ENCODE measurements around the gene TFR2.
"Not testable (repeated sequence)": the region's sequence is repeated elsewhere in the genome, so short reads cannot be mapped to it uniquely, and the experiment has no call there.

The TFR2 gene

DNA sequence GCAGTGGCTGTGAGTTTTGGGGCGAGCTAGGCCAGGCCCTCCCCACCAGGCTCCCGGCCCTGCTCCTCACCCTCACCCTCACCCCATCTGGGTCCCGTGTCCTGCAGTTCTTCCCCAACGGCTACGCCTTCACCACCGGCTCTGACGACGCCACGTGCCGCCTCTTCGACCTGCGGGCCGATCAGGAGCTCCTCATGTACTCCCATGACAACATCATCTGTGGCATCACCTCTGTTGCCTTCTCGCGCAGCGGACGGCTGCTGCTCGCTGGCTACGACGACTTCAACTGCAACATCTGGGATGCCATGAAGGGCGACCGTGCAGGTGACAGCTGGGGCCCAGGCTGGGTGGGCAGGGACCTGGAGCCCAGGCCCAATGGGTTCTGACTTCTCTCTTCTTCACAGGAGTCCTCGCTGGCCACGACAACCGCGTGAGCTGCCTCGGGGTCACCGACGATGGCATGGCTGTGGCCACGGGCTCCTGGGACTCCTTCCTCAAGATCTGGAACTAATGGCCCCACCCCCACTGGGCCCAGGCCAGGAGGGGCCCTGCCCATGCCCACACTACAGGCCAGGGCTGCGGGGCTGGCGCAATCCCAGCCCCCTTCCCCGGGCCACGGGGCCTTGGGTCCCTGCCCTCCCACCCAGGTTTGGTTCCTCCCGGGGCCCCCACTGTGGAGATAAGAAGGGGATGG, 37.1 kb upstream of the TFR2 start:
- DNase-seq, result no peak

DNA sequence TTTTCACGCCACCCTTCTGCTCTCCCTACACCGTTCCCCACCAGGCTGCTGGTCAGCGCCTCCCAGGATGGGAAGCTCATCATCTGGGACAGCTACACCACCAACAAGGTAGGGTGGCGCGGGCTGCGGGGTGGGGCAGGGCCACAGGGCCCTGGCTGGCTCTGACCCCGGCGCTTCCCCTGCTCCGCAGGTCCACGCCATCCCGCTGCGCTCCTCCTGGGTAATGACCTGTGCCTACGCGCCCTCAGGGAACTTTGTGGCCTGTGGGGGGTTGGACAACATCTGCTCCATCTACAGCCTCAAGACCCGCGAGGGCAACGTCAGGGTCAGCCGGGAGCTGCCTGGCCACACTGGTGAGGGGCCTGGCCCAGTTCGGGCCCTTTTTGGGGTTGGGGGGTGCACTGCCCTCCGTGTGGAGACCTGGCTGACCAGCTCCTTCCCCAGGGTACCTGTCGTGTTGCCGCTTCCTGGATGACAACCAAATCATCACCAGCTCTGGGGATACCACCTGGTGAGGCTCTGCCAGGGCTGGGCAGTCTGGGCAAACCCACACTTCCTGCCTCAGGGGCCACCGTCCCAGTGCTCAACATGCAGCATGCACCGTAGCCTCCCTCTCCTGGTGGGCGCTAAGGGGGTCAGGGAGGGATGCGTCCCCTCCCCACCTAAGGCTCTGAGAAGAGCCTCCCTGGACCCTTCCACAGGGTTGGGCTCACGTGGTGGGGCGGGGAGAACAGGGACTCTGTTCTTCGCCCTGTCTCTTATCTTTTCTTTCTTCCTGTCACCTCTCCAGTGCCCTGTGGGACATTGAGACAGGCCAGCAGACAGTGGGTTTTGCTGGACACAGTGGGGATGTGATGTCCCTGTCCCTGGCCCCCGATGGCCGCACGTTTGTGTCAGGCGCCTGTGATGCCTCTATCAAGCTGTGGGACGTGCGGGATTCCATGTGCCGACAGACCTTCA, 36.2 kb upstream of the TFR2 start:
- no peak for DNase-seq

DNA sequence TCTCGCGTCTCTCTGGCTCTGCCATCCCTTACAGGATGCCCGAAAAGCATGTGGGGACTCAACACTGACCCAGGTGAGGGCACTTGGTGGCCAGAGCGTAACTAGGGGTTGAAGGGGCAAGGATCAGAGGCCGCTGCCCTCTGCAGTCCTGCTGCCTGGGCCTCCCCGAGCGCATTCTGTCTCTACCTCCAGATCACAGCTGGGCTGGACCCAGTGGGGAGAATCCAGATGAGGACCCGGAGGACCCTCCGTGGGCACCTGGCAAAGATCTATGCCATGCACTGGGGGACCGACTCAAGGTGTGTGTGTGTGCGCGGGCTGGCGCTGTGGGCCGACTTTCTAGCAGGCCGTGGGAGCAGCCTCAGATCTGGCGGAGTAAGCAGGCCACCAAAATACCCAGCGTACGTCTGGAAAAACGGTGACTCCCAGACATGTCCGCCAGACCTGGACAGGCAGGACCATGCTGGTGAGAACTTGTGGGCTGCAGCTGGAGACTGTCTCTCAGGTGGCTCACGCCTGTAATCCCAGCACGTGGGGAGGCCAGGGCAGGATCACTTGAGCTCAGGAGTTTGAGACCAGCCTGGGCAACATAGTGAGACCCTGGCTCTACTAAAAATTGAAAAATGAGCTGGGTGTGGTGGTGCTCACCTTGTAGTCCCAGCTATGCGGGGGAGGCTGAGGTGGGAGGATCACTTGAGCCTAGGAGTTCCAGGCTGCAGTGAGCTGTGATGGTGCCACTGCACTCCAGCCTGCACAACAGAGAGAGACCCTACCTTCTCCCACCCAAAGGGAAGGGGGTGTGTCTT, 35.4 kb upstream of the TFR2 start:
- DNase-seq, result no peak

DNA sequence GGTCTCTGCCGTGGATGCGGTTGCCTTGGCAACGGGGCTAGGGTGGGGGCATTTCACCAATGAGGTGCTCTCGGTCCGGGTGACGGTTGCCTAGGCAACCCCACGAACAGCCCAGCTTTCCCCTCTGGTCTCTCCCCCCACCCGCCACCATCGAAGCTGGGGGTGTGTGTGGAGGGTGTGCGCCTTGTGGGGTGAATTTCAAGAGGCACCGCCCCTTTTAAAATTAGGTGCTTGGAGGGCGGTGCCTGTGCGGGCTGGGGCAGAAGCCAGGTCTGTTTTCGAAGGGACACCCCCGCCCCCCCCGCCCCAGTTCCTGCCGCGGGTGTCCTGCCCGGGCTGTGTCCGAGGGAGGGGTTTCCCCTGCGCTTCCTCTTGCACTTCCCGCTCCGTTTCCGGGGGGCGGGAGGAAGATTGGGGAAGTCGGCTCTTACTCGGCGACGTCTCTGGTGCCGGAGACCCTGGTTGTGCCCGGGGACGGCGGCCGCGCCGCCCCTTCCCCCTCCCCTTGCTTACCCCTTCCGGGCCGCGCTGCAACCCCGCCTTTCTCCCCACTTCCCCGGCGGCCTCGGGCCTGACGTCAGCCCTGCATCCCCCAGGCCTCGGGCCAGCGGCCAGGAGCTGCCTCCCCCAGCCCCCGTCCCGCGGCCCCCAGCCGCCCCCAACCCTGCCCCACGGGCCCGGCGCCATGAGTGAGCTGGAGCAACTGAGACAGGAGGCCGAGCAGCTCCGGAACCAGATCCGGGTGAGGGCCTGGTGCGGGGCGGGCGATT, 34.4 kb upstream of the TFR2 start:
- DNase-seq, result peak; percentile 78 to 79

DNA sequence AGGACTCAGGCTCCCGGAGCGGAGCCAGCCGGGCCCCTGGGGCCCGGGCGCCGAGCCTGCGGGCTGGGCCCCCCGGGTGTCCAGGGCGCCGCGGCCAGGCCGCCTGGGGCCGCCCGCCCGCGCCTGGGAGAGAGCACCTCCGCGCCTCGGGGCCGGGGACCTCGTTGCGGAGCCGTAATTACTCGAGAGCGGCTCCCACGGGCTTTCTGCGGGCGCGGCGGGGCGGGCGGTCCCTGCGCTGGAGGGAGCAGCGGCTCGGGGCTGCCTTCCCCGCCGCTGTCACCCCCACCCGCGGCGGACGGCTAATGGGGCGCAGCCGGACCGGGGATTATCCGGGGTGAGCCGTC, 33.7 kb upstream of the TFR2 start:
- DNase-seq, result no peak

DNA sequence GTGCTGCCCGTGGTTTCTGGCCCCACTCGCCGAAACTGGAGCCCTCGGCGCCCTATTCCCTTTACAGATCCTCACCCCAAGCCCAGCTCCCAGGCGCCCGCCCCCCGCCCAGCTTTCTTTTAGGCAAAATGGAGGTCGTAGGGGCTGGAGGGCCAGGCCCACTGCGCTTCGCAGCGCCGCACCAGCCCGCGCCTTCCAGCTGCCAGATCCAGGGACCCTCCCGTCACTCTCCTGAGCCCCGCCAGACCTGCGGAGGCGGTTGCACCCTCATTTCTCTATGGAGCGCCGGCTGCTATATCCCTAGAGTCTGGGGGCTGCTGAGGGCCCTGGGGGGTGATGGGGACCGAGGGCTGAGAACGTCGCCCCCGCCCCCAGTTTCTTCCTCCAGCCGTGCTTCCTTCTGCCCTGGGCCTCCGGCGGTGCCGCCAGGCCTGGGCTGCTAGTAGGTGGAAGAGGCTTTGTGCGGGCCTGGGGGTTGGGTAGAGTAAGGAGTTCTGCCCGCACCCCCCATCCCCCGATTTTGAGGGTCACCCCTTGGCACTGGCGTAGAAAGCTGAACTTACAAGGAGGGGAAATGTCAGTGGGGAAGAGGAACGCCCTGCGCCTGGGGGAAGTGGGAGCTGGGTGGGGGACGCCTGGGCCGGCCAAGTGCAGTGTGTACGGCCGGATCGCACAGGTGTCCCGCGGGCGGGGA, 33.2 kb upstream of the TFR2 start:
- DNase-seq, result peak; percentile 32 to 58

DNA sequence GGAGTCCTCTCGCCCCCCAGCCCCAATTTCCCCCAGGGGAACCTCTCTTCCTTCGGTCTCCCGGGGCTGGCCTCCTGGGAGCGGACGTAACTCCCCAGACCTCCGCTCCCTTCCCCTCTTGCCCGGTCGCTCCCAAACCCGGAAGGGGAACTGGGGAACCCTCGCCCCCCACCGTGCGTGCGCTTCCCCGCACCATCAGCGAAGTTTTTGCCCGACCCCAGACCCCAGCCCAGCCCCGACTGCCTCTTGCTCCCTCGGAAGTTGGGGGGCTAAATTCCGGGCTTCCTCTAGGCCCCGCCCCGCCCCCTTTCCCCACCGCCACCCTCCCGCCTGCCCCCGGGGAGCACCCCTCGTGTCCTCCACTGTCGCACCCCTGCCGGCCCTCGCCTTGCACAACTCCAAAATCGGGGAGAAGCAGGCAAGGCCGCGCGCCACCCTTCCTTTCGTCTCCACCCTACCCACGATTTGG, 32.6 kb upstream of the TFR2 start:
- peak; percentile 53 to 60 for DNase-seq

DNA sequence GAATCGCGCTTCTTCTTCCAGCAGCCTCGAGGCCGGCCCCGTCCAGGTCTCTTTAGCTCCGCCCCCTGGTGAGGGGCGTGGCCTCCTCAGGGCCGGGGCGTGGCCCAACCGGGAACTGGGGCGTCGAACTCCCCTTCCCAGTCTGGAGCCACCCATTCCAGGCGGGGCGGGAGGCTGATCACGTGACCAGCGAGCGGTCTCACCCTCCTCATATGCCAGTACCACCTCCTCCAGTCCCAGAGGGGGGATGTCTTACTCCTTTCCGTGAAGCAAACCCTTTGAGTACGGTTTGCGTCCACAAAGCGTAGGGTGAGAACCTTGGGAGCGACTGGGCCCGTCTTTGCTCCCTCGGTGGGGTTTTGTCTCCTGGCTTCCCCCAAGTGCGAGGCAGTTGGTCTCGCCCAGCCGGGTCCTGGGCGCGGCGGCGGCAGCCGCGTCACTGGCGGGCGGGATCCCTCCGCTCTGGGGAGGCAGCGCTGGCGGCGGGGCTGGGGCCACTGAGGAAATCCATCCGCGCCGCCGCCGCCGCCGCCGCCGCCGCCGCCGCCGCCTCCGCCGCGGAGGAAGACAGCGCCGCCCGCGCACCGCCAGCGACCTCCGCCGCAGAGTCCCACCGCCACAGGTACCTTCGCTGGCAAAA, 32.1 kb upstream of the TFR2 start, which contains the start of gene GNB2:
Gene GNB2 (plus strand): TSS at position 439 of the 640 bp plus-strand sequence. CDS start 2,526 bp downstream, outside the sequence.
- DNase-seq, result peak; percentile 99

DNA sequence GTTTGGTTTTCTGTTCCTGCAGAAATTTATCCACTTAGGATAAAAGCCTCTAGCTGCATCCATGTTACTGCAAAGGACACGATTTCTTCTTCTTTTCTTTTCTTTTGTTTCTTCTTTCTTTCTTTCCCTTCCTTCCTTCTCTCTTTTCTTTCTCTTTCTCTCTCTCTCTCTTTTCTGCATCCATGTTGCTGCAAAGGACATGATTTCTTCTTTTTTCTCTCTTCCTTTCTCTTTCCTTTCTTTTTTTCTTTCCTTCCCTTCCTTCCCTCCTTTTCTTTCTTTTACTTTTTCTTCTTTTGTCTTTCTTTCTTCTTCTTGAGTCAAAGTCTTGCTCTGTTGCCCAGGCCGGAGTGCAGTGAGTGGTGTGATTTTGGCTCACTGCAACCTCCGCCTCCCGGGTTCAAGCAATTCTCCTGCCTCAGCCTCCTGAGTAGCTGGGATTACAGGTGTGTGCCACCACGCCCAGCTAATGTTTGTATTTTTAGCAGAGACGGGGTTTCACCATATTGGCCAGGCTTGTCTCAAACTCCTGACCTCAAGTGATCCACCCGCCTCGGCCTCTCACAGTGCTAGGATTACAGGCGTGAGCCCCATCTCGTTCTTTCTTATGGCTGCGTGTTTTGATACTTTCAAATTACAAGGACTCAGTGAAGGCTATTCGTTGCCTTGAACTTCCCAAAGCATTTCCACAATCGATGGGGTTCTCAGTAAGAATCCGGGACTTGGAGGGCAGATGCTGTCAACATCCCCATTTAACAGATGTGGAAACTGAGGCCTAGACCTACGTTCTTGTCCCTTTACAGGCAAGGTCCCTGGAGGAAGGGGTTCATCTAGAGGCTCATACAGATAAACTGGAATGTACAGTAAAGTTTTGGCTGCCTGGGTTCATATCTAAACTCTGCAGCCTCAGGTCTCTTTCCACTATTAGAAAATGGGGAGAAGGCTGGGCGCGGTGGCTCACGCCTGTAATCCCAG, 30.3 kb upstream of the TFR2 start:
- DNase-seq, result no peak

DNA sequence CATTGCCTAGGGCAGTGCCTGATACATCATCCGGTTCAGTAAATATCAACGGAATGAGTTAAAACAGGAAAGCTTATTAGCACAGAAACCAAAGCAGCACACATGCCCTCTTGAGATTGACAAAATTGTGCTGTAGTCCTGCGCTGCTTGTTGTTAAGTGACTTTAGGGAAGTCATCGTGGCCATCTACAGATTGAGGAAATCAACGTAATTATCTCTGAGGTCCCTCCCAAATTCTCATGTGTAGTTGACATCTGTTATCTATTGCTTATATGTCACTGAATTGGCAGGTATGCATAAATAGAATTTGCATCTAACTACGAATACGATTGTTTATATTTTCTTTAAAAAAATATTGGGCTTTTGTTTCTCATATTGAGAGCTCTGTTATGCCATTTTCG, 28.7 kb upstream of the TFR2 start:
- DNase-seq, result peak; percentile 22 to 38

DNA sequence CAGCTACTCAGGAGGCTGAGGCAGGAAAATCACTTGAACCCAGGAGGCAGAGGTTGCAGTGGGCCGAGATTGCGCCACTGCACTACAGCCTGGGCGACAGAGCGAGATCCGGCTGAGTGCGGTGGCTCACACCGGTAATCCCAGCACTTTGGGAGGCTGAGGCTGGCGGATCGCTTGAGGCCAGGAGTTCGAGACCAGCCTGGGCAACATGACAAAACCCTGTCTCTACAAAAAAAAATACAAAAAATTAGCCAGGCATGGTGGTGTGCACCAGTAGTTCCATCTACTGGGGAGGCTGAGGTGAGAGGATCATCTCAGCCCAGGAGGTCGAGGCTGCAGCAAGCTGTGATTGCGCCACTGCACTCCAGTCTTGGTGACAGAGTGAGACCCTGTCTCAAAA, 27.8 kb upstream of the TFR2 start:
- not testable (repeated sequence) for DNase-seq

DNA sequence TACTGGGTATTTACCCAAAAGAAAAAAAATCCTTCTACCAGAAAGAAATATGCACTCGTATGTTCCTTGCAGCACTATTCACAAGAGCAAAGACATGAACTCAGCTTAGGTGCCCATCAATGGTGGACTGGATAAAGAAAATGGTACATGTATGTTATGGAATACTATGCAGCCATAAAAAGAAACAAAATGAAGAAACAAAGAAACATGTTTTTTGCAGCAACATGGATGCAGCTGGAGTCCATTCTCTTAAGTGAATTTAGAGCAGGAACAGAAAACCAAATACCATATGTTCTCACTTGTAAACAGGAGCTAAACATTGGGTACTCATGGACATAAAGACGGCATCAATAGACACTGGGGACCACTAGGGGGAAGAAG, 26.7 kb upstream of the TFR2 start:
- DNase-seq, result no peak

DNA sequence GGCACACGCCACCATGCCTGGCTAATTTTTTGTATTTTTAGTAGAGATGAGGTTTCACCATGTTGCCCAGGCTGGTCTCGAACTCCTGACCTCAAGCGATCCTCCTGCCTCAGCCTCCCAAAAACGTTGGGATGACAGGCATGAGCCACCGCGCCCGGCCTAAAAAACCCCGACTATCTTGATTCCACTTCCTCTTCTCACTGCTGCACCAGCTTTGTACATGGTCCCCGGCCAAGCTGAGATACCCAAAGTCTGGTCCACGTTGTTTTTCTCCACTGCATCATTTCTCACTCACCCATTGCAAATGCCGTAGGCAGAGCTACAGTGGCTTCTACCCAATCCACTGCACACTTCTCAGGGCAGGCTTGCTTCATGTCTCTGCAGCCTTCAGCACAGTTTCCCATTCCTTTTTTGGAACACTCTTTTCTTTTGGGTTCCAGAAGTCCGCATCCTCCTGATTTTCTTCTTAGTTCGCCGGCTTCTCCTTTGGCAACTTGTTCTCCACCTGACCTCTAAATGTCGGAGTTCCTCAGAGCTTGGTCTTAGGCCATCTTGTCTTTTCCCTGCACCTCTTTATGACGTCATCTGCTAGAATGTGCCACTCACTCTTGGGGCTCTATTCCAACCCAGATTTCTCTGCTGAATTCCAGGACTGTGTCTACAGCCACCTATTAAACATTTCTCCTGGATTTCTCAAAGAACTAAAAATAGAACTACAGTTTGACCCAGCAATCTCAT, 26.1 kb upstream of the TFR2 start:
- DNase-seq, result no peak

DNA sequence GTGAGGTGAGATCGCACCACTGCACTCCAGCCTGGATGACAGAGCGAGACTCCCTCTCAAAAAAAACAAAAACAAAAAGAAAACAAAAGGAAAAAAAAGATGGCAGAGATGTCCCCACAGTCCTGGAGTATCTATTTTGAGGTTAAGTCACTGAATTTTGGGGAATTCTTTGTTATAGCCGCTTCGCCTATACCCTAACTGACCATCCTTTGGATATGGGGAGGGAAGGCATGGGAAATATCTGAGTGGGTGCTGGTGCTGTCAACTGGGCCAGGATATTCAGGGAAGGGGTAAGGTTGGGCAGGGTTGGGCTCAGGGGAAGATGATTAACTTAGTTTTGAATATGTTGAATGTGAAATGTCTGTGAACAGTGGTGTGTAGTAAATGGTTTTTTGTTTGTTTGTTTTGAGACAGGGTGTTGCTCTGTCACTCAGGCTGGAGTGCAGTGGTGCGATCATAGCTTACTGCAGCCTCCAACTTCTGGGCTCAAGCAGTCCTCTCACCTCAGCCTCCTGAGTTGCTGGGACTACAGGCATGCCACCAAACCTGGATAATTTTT, 23.9 kb upstream of the TFR2 start:
- DNase-seq, result no peak

DNA sequence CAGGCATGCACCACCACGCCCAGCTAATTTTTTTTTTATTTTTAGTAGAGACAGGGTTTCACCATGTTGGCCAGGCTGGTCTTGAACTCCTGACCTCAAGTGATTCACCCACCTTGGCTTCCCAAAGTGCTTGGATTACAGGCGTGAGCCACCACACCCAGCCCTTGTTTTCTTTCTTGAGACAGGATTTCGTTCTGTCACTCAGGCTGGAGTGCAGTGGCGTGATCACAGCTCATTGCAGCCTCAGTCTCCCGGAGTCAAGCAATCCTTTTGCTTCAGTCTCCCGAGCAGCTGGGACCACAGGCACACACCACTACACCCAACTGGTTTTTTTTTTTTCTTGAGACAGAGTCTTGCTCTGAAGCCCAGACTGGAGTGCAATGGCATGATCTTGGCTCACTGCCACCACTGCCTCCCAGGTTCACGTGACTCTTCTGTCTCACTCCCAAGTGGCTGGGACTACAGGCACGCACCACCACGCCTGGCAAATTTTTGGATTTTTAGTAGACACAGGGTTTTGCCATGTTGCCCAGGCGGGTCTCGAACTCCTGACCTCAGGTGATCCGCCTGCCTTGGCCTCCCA, 20.9 kb upstream of the TFR2 start:
- not testable (repeated sequence) for DNase-seq

DNA sequence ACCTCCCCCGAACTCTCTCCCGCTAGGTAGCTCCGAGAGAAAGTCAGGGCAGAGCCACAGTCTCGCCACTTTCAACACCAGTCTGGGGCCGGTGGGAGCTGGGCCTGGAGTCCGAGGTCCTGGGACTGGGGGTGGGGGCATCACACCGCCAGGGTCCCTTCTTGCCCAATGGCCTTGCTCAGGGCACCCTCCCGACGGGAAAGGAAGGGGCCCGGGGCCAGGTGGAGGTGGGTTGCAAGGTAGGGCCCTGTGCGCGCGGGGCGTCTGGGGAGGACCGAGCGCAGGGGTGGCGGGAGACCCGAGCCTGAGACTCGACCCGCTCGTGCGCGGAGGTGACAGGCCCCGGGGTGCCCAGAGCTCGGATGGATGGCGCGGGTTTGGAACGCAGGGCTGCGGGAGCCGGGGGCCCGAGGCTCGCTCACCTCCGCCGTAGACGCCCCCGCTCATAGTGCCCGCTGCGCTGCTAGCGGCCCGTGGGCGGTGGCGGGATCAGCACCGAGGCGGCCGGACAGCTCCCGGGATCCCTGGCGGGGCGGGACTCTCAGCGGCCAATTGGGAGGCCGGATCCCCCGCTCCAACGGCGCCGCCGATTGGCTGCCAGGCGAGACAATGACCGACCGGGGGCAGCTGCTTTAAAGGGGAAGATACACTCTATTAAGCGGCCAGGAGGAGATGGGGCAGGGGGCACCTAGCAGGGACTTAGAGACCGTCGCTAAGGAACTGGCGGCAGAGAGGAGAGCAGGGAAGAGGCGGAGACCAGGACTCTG, 14.7 kb upstream of the TFR2 start, which contains the start of gene ACTL6B:
Gene ACTL6B (minus strand): TSS at position 541 of the 767 bp plus-strand sequence. CDS start 94 bp downstream, at position 447.
- peak; percentile 42 to 63 for DNase-seq
